GM19043 (cell line): Measurements from ENCODE around the gene GTPBP6.
"Not testable (repeated sequence)": the region's sequence is repeated elsewhere in the genome, so short reads cannot be mapped to it uniquely, and the experiment has no call there.

ENCODE experiments used
- ATAC-seq: cut with Tn5 transposase; IDR thresholded peaks from one replicate; pipeline ENCODE4 v1.9.1; 2021; ENCODE audit warnings: low read depth; ENCODE audit not compliant: unreplicated experiment

The GTPBP6 gene

DNA sequence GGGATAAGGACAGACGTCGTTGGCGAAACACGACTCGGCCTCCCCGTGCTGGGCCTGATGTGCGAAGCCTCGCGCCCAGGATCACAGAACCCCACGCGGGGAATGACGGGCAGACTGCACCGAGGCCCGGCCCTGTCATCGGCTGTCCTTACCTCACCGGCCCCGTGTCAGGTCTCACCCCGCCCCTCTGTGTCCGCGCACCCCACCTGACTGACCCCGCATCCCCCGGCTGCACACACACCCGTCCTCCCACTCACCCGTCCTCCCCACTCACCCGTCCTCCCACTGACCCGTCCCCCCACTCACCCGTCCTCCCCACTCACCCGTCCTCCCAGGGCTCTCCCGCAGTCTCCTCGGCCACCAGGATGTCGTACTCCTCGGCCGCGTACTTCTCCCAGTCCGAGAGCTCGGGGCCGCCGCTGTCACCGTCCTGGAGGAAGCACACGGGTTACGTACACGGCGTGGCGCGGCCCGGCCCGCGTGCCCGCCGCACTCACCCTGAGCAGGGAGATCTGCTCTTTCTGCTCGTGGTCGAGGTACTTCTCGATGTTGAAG, 19.8 kb upstream of the GTPBP6 start:
- ATAC-seq, result no peak

GRCh38 chrX:337331-337831, 18.8 kb upstream of the GTPBP6 start:
- ATAC-seq, result no peak

DNA sequence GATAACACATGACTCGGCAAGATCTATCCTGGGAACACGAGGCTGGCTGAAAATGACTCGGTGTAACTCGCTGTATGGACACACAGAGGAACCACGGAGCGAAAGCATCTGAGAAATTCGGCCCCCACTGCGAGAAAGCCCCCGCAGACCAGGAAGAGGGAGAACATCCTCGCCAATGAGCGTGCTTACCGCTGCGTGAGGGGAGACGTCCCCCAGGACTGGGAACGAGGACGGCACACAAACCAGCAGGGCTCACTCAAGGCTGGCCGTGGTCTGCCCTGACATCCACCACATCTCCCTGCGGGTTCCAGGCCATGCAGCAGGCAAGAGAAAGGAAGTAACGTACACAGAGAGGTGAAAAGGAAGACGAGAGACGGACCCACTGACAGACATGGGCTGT, 17.6 kb upstream of the GTPBP6 start:
- ATAC-seq, result no peak

GRCh38 chrX:335758-336155, 17.2 kb upstream of the GTPBP6 start:
- ATAC-seq, result no peak

DNA sequence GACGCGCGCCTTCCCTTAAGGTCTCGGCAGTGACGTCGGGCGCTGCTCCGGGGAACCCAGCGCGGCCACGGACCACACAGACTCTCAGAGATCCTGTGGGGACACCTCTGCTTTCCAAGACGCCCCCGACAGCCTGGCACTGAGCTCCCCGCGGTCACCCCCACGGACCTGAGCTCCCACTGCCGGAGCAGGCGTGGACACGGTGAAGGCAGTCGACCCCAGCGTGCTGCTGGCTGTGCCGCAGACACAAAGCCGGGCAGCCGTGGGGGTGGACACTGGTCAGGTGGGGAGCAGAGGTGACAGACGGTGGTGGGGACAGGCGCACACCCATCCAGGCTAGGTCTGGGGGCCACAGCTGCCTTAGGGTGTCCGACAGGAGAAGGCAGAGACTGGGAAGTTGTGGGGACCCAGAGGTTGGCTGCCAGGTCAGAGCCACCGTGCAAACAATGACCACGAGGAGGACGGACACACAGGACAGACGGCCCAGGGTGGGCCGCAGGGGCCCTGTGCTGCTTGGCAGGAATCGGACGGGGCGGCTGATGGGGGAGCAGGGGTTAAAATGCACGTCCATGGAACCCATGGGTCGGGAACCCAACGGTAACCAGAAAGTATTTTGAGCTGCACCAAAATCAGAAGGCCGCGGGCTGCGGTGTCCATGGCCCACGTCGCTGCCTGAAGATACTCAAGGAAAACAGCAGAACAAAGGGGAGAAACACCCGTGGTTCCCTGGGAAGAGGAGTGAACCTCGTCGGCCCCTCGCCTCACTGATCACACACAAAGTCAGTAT, 16.6 kb upstream of the GTPBP6 start:
- ATAC-seq, result no peak

DNA sequence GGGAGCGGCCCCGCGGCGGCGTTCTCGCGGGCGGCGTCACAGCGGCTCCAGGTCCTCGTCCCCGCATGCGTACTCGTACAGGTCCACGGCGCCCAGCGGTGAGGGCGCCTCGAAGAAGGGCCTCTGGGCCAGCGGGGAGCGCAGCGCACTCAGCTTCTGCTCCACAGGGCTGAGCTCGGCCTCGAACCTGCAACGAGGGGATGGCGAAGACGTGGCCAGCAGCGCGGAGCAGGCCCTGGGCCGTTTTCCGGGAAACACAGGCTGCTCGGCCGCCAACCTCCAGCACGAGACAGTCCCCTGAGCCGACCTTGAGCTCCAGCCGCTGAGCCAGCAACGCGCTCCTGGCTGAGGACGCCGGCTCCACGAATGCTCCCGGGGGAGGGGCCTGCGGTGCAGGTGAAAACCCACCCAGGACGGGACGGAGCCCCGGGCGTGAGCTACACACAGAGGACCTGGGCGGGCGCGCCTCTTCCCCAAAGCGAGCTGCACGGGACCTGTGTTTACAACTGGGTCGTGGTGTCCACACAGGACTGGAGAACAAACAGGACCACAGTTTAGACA, 15.8 kb upstream of the GTPBP6 start:
- no peak for ATAC-seq

- ATAC-seq, result no peak
Measured at GRCh38 chrX:333611-334311, 15.2 kb upstream of the GTPBP6 start.

- ATAC-seq, result no peak
Measured at GRCh38 chrX:332916-333610, 14.5 kb upstream of the GTPBP6 start.

- no peak for ATAC-seq
Measured at GRCh38 chrX:332496-332860, 13.9 kb upstream of the GTPBP6 start.

GRCh38 chrX:331825-332495, 13.4 kb upstream of the GTPBP6 start:
- ATAC-seq, result no peak

GRCh38 chrX:331151-331824, 12.7 kb upstream of the GTPBP6 start:
- no peak for ATAC-seq

DNA sequence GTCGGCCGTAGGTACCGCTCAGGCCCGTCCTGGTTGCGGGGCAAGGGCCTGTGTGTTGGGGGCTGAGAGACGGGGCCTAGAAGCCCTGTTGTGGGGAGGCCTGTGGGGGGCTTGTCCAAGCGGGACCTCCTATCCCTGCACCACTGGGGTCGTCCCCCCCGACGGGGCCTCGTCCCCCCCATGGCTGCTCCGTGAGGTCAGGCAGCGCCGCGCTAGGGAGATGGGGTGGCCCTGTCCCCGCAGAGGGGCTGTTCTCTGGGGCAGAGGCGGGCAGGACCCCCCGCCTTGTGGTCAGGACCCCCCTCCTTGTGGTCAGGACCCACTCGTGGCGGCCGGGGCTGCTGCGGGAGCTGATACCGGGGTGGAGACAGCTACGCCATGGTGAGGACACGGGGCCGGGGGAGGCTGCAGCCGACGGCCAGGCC, 12.1 kb upstream of the GTPBP6 start:
- no peak for ATAC-seq

DNA sequence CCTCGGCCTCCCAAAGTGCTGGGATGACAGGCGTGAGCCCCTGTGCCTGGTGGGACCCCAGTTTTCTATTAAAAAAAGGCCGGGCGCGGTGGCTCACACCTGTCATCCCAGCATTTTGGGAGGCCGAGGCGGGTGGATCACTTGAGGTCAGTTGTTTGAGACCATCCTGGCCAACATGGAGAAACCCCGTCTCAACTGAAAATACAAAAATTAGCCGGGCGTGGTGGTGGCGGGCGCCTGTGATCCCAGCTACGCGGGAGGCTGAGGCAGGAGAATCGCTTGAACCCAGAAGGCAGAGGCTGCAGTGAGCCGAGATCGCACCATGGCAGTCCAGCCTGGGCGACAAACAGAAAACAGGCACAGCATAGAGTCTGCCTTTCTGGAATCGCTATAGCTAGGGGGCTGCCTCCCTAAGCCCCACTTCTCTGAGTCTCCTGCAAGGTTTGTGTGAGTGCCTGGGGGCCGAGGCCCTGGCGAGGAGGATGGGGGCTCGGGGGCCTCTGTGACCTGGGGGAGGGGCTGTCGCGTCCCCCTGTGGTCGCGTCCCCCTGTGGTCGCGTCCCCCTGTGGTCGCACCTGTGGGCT, 11.6 kb upstream of the GTPBP6 start:
- not testable (repeated sequence) for ATAC-seq

DNA sequence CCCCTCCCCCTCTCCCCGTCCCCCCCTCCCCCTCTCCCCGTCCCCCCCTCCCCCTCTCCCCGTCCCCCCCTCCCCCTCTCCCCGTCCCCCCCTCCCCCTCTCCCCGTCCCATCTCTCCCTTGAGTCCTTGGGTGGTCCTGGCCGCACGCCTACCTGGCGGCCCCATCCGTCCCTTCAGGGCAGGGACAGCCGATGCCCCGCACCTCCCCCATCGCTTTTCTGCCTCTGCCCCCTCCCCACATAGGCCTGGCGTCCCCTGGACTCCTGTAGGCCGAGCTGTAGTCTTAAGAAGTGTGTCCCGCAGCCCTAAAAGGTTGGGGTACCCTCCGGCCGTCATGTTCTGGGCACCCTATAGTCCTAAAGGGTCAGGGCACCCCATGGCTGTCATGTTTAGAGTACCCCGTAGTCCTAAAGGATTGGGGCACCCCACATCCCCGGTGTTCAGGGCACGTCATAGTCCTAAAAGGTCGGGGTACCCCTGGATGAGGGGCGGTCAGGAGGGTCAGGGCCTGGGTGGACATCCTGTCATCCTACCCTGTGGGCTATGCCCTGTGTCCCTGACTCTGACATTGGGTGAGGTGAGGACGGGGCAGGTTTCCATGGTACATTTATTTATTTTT, 10.8 kb upstream of the GTPBP6 start:
- no peak for ATAC-seq

- ATAC-seq, result no peak
Measured at GRCh38 chrX:327660-328126, 9.1 kb upstream of the GTPBP6 start.

DNA sequence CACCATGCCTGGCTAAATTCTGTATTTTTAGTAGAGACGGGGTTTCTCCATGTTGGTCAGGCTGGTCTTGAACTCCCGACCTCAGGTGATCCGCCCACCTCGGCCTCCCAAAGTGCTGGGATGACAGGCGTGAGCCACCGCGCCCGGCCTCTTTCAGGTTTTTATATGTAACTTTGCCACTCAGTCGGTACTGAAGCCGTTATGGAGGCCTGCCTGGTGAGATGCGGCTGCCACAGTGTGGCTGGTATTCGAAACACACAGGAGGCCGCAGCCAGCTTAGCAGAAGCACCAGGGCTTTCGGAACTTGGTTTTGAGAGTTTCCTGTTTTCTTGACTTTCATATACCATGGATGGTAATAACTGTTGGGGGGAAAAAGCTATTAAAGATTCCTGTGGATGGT, 6.1 kb upstream of the GTPBP6 start:
- ATAC-seq, result not testable (repeated sequence)

DNA sequence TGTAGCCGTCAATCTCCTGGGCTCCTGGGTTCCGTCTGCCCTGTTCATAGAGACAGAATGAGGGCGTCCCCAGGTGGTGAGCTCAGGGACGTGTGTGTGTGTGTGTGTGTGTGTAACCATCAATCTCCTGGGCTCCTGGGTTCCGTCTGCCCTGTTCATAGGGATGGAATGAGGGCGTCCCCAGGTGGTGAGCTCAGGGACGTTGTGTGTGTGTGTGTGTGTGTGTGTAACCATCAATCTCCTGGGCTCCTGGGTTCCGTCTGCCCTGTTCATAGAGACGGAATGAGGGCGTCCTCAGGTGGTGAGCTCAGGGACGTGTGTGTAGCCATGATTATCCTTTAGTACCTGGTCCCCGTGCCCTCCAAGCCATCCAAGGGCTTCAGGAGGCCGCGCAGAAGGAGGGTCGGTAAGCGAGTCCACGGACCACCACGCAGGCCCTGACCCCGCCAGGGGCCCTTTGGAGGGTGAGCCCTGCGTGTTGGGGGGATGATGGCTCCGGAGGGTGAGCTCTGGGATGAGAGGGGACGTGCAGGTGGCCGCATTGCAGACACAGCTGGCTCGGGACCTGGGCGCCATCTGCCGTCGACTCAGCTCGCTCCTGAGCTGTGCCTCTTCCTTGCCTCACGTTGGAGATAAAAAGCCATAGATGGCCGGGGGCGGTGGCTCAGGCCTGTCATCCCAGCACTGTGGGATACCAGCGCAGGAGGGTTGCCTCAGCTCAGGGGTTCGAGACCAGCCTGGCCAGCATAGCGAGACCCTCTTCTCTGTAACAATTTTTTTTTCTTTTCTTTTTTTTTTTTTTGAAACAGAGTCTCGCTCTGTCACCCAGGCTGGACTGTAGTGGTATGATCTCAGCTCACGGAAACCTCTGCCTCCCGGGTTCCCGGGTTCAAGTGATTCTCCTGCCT, 5.4 kb upstream of the GTPBP6 start:
- no peak for ATAC-seq
